ENCODE measurements around the gene EML4.

EML4 gene

DNA sequence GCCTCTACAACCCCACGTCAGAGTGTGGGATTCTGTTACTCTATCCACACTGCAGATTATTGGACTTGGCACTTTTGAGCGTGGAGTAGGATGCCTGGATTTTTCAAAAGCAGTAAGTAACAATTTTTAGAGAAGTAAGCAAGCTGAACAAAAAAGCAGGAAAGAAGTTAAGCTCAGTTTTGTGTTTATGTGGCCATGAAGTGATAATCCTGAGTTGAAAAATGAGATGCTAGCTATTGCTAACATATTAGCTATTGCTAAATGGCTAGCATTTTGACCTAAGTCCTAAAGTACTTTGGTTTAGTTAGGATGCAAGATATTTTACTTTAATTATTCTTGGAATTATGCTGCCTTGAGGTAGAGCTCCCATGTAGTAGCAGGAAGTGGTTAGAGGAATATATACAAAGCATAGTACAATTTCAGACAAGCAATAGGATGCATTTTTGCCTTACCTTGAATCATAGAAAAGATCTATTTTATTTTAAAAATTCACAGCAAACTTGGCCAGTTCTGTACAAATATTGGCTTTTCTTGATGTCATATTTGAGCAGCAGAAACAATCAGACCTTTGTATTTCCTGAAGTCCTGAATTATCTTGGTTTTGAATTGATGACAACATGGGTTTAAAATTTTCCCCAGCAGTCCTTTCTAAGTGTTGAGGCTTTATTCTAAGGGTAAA, 117.3 kb downstream of the EML4 start:
- no peak for TF ChIP-seq EZH2phosphoT487 (IDR thresholded peaks at IDR 0.05; ENCODE audit: borderline replicate concordance)
- TF ChIP-seq, protein P1, sequence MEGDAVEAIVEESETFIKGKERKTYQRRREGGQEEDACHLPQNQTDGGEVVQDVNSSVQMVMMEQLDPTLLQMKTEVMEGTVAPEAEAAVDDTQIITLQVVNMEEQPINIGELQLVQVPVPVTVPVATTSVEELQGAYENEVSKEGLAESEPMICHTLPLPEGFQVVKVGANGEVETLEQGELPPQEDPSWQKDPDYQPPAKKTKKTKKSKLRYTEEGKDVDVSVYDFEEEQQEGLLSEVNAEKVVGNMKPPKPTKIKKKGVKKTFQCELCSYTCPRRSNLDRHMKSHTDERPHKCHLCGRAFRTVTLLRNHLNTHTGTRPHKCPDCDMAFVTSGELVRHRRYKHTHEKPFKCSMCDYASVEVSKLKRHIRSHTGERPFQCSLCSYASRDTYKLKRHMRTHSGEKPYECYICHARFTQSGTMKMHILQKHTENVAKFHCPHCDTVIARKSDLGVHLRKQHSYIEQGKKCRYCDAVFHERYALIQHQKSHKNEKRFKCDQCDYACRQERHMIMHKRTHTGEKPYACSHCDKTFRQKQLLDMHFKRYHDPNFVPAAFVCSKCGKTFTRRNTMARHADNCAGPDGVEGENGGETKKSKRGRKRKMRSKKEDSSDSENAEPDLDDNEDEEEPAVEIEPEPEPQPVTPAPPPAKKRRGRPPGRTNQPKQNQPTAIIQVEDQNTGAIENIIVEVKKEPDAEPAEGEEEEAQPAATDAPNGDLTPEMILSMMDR (conservative IDR thresholded peaks at IDR 0.05; ENCODE audit: low read length) = no peak
- Histone ChIP-seq H3K9me2 (replicated peaks; ENCODE audit: low read depth, low read length) (no peaks in the 10 kb centered on the region), H3K36me3 (ENCODE audit: insufficient read depth, low read length) (peaks cover 34% of the 10 kb centered on the region; the same call in 1 of the 2 replicates), H3K4me1 (ENCODE audit: insufficient read depth, low read length, poor library complexity, severe bottlenecking) (no peaks in the 10 kb centered on the region), H3K4me3 (ENCODE audit: low read length, poor library complexity, severe bottlenecking) (no peak overlapping the region), H4K20me1 (ENCODE audit: insufficient read depth, low read length, poor library complexity, severe bottlenecking) (no peaks in the 10 kb centered on the region), H3K9ac (ENCODE audit: low read depth, low read length, poor library complexity, severe bottlenecking) (no peak overlapping the region), H3K27me3 (ENCODE audit: insufficient read depth, low read length, poor library complexity, severe bottlenecking) (no peaks in the 10 kb centered on the region), H3K9me3 (ENCODE audit: insufficient read depth, low read depth, low read length) (no peaks in the 10 kb centered on the region), H2AFZ (ENCODE audit: low read length) (no peak overlapping the region), H3K79me2 (ENCODE audit: insufficient read depth, low read length) (no peaks in the 10 kb centered on the region), H3K4me2 (ENCODE audit: low read depth, low read length, poor library complexity, severe bottlenecking) (no peak overlapping the region), H3F3A (ENCODE audit: low read depth) (no peaks in the 10 kb centered on the region)

GRCh38 chr2:42288811-42289210, 119.7 kb downstream of the EML4 start:
- no peak overlapping the region for H3K4me2 ChIP-seq (ENCODE audit: low read depth, low read length, poor library complexity, severe bottlenecking)
- no peaks in the 10 kb centered on the region for H4K20me1 ChIP-seq (ENCODE audit: insufficient read depth, low read length, poor library complexity, severe bottlenecking)
- no peaks in the 10 kb centered on the region for H3K79me2 ChIP-seq (ENCODE audit: insufficient read depth, low read length)
- no peaks in the 10 kb centered on the region for H3K27me3 ChIP-seq (ENCODE audit: insufficient read depth, low read length, poor library complexity, severe bottlenecking)
- no peaks in the 10 kb centered on the region for H3K4me1 ChIP-seq (ENCODE audit: insufficient read depth, low read length, poor library complexity, severe bottlenecking)
- H3K4me3 ChIP-seq (ENCODE audit: low read length, poor library complexity, severe bottlenecking) = no peak overlapping the region
- H3K9me3 ChIP-seq (ENCODE audit: insufficient read depth, low read depth, low read length) = no peaks in the 10 kb centered on the region
- H3K9ac ChIP-seq (ENCODE audit: low read depth, low read length, poor library complexity, severe bottlenecking) = no peak overlapping the region
- TF ChIP-seq, protein P1 (conservative IDR thresholded peaks at IDR 0.05; ENCODE audit: low read length) = no peak
- no peaks in the 10 kb centered on the region for H3F3A ChIP-seq (ENCODE audit: low read depth)
- peaks cover 19% of the 10 kb centered on the region; the same call in 1 of the 2 replicates for H3K36me3 ChIP-seq (ENCODE audit: insufficient read depth, low read length)
- H3K9me2 ChIP-seq (replicated peaks; ENCODE audit: low read depth, low read length) = no peaks in the 10 kb centered on the region
- no peak overlapping the region for H2AFZ ChIP-seq (ENCODE audit: low read length)

GRCh38 chr2:42289222-42289621, 120.1 kb downstream of the EML4 start:
- H3K36me3 ChIP-seq (ENCODE audit: insufficient read depth, low read length) = peaks cover 19% of the 10 kb centered on the region; the same call in 1 of the 2 replicates
- H3F3A ChIP-seq (ENCODE audit: low read depth) = no peaks in the 10 kb centered on the region
- H2AFZ ChIP-seq (ENCODE audit: low read length) = no peak overlapping the region
- TF ChIP-seq, protein P1 (conservative IDR thresholded peaks at IDR 0.05; ENCODE audit: low read length) = no peak
- TF ChIP-seq EZH2phosphoT487 (IDR thresholded peaks at IDR 0.05; ENCODE audit: borderline replicate concordance) = no peak
- no peaks in the 10 kb centered on the region for H3K9me3 ChIP-seq (ENCODE audit: insufficient read depth, low read depth, low read length)
- no peaks in the 10 kb centered on the region for H3K9me2 ChIP-seq (replicated peaks; ENCODE audit: low read depth, low read length)
- no peaks in the 10 kb centered on the region for H3K79me2 ChIP-seq (ENCODE audit: insufficient read depth, low read length)
- no peak overlapping the region for H3K9ac ChIP-seq (ENCODE audit: low read depth, low read length, poor library complexity, severe bottlenecking)
- no peaks in the 10 kb centered on the region for H3K27me3 ChIP-seq (ENCODE audit: insufficient read depth, low read length, poor library complexity, severe bottlenecking)
- no peaks in the 10 kb centered on the region for H3K4me1 ChIP-seq (ENCODE audit: insufficient read depth, low read length, poor library complexity, severe bottlenecking)
- H3K4me3 ChIP-seq (ENCODE audit: low read length, poor library complexity, severe bottlenecking) = no peak overlapping the region
- no peaks in the 10 kb centered on the region for H4K20me1 ChIP-seq (ENCODE audit: insufficient read depth, low read length, poor library complexity, severe bottlenecking)
- H3K4me2 ChIP-seq (ENCODE audit: low read depth, low read length, poor library complexity, severe bottlenecking) = no peak overlapping the region
